Peyer's patch (tissue), 4 donors: Measurements from ENCODE around the gene AOX1. TPM values are rescaled to one million over a fixed set of nuclear protein-coding genes. Genes with fewer than 3 reads are reported as not detected.

Experiments used
- DNase-seq, 3 donors: peaks; one replicate each; pipeline ENCODE4 v3.0.0-alpha.2; 2017 to 2019
- H3K27ac ChIP-seq, 4 donors: fragments of 200-600 bp; sonication (generic); one replicate each; pipeline ENCODE4 v1.5.1; 2016 to 2019
- H3K27me3 ChIP-seq, 2 donors: fragments of 200-600 bp; sonication (generic); one replicate each; pipeline ENCODE4 v1.5.1; 2019
- H3K36me3 ChIP-seq, 3 donors: fragments of 200-600 bp; sonication (generic); one replicate each; pipeline ENCODE4 v1.5.1; 2016 to 2019
- H3K4me1 ChIP-seq, 4 donors: fragments of 200-600 bp; sonication (generic); one replicate each; pipeline ENCODE4 v1.5.1; 2016 to 2019
- H3K4me3 ChIP-seq, 4 donors: fragments of 200-600 bp; sonication (generic); 1 replicate in 3 of 4; 2 replicates in 1 of 4; pipeline ENCODE4 v1.5.1; 2016 to 2019; ENCODE audit warnings: mild to moderate bottlenecking in 1 of 4
- H3K9me3 ChIP-seq, 4 donors: fragments of 200-600 bp; sonication (generic); one replicate each; pipeline ENCODE4 v1.5.1; 2016 to 2019; ENCODE audit warnings: mild to moderate bottlenecking in 1 of 4
- CTCF ChIP-seq, 6 experiments: fragments of 450-650 bp in 4 of 6; fragments of 200-600 bp in 2 of 6; sonication (generic) in 1 of 6; IDR thresholded peaks; one replicate each; pipeline ENCODE4 v1.5.1; 2017 to 2019; ENCODE audit warnings: antibody characterized with exemption in 6 of 6, mild to moderate bottlenecking in 3 of 6, moderate library complexity in 1 of 6
- POLR2A ChIP-seq, 2 donors: fragments of 450-650 bp; IDR thresholded peaks; one replicate each; pipeline ENCODE4 v1.5.1; 2017; ENCODE audit warnings: antibody characterized with exemption in 2 of 2, mild to moderate bottlenecking in 2 of 2, moderate library complexity in 2 of 2
- total RNA-seq, 4 donors: library from RNA; depleted of rRNA; stranded (reverse); fragments of >200 nt; gene quantifications; one replicate each; pipeline ENCODE4 v1.1.0, GENCODE V29; 2016

Gene AOX1
- total RNA-seq, 4 donors from 2014 or later, result 7.9 to 36.3 (median 30.0) TPM

- TF ChIP-seq POLR2A (IDR thresholded peaks at IDR 0.05), result no peak
- no peak for TF ChIP-seq CTCF (IDR thresholded peaks at IDR 0.05)
Measured at GRCh38 chr2:200649724-200650123, 63.9 kb downstream of the AOX1 start.

GRCh38 chr2:200650195-200650594, 64.4 kb downstream of the AOX1 start:
- no peaks in the 10 kb centered on the region for H3K9me3 ChIP-seq
- no peaks in the 10 kb centered on the region for H3K36me3 ChIP-seq
- DNase-seq, result no peak
- TF ChIP-seq CTCF (IDR thresholded peaks at IDR 0.05), result no peak
- no peak for TF ChIP-seq POLR2A (IDR thresholded peaks at IDR 0.05)
- H3K4me1 ChIP-seq, result no peaks in the 10 kb centered on the region
- no peak overlapping the region for H3K27ac ChIP-seq
- no peak overlapping the region for H3K4me3 ChIP-seq
- H3K27me3 ChIP-seq, result no peaks in the 10 kb centered on the region

More at GRCh38 chr2:200649724-200650123, 63.9 kb downstream of the AOX1 start:
- no peak overlapping the region for H3K4me3 ChIP-seq
- no peaks in the 10 kb centered on the region for H3K4me1 ChIP-seq
- H3K27ac ChIP-seq, result no peak overlapping the region
- H3K27me3 ChIP-seq, result no peaks in the 10 kb centered on the region
- no peaks in the 10 kb centered on the region for H3K9me3 ChIP-seq
- DNase-seq, result no peak
- no peaks in the 10 kb centered on the region for H3K36me3 ChIP-seq

- DNase-seq, result no peak
- H3K36me3 ChIP-seq, result no peaks in the 10 kb centered on the region
- H3K4me3 ChIP-seq, result no peak overlapping the region
- H3K4me1 ChIP-seq, result no peaks in the 10 kb centered on the region
- TF ChIP-seq CTCF (IDR thresholded peaks at IDR 0.05), result no peak
- TF ChIP-seq POLR2A (IDR thresholded peaks at IDR 0.05), result no peak
- H3K9me3 ChIP-seq, result no peaks in the 10 kb centered on the region
- no peak overlapping the region for H3K27ac ChIP-seq
- no peaks in the 10 kb centered on the region for H3K27me3 ChIP-seq
Measured at GRCh38 chr2:200652158-200652557, 66.3 kb downstream of the AOX1 start.

GRCh38 chr2:200653021-200653420, 67.2 kb downstream of the AOX1 start:
- TF ChIP-seq CTCF (IDR thresholded peaks at IDR 0.05) (no peak), POLR2A (IDR thresholded peaks at IDR 0.05) (no peak)
- Histone ChIP-seq H3K4me3 (no peak overlapping the region), H3K27ac (no peak overlapping the region)

GRCh38 chr2:200654823-200655222, 69.0 kb downstream of the AOX1 start:
- Histone ChIP-seq H3K27ac (no peak overlapping the region), H3K27me3 (no peaks in the 10 kb centered on the region), H3K4me3 (no peak overlapping the region), H3K36me3 (no peaks in the 10 kb centered on the region), H3K4me1 (no peaks in the 10 kb centered on the region), H3K9me3 (no peaks in the 10 kb centered on the region)
- no peak for DNase-seq
- TF ChIP-seq CTCF (IDR thresholded peaks at IDR 0.05) (no peak), POLR2A (IDR thresholded peaks at IDR 0.05) (no peak)

More at GRCh38 chr2:200653021-200653420, 67.2 kb downstream of the AOX1 start:
- no peak for DNase-seq
- Histone ChIP-seq H3K27me3 (no peaks in the 10 kb centered on the region), H3K4me1 (no peaks in the 10 kb centered on the region), H3K36me3 (no peaks in the 10 kb centered on the region), H3K9me3 (no peaks in the 10 kb centered on the region)
